ENCODE data around the gene SSUH2. TPM values are rescaled to one million over a fixed set of nuclear protein-coding genes. Genes with fewer than 3 reads are reported as not detected.
A peak's percentile ranks its signal among the peaks of the same experiment; 100 is the strongest.

SSUH2 gene
- total and polyA plus RNA-seq, 9 of the 15 experiments (the other 6 are each of a cell fraction or from before 2014, with no cell fraction given), result 0.04 to 0.17 (median 0.04) TPM; not detected in 6

- peak; percentile 73; the same call in 1 of the 2 replicates for TF ChIP-seq RUNX1 (IDR thresholded peaks at IDR 0.05; ENCODE audit: low read depth)
- peak; percentile 94 for TF ChIP-seq FOS (IDR thresholded peaks at IDR 0.05; ENCODE audit: extremely low read depth, insufficient read length)
- 0 out of 4 replicates have a peak, but pooled peaks of 1 of the 2 experiments have one; percentile 19 for TF ChIP-seq ARNT (IDR thresholded peaks at IDR 0.05)
- TF ChIP-seq SMARCA4 (IDR thresholded peaks at IDR 0.05), result peak; percentile 95
- no peak for TF ChIP-seq MTA2 (IDR thresholded peaks at IDR 0.05; ENCODE audit: low read depth)
- TF ChIP-seq IRF9 (tag; IDR thresholded peaks at IDR 0.05), result 0 out of 2 replicates have a peak, but pooled peaks have one; percentile 8
- 0 out of 2 replicates have a peak, but pooled peaks have one; percentile 25 for TF ChIP-seq PTRF (tag; IDR thresholded peaks at IDR 0.05)
- peak; percentile 87 for TF ChIP-seq MBD2 (IDR thresholded peaks at IDR 0.05; ENCODE audit: borderline replicate concordance, low read depth)
- peak; percentile 89 for TF ChIP-seq JUNB (CRISPR knock-in tag; conservative IDR thresholded peaks at IDR 0.05)
- TF ChIP-seq MBD1 (CRISPR knock-in tag; IDR thresholded peaks at IDR 0.05), result no peak
- no peak for TF ChIP-seq FOXJ3 (CRISPR knock-in tag; IDR thresholded peaks at IDR 0.05)
- peak; percentile 43 for TF ChIP-seq RBBP5 (IDR thresholded peaks at IDR 0.05; ENCODE audit: borderline replicate concordance, insufficient read depth, low read length, poor library complexity, severe bottlenecking)
- TF ChIP-seq SMAD4 (CRISPR knock-in tag; conservative IDR thresholded peaks at IDR 0.05), result no peak
- TF ChIP-seq ZNF274 (IDR thresholded peaks at IDR 0.05; ENCODE audit: borderline replicate concordance, low read depth, low read length), result no peak
- no peak for TF ChIP-seq ILK (tag; IDR thresholded peaks at IDR 0.05; ENCODE audit: borderline replicate concordance, low read depth)
- 0 out of 2 replicates have a peak, but pooled peaks have one; percentile 36 for TF ChIP-seq ERF (CRISPR knock-in tag; IDR thresholded peaks at IDR 0.05)
- TF ChIP-seq CEBPZ (IDR thresholded peaks at IDR 0.05; ENCODE audit: borderline replicate concordance, low read depth, low read length), result no peak
- TF ChIP-seq YY1 (IDR thresholded peaks at IDR 0.05; ENCODE audit: borderline replicate concordance in 1 of 3, control insufficient read depth in 1 of 3, extremely low read depth in 1 of 3, insufficient read depth in 3 of 3, insufficient read length in 1 of 3, insufficient replicate concordance in 2 of 3, low read depth in 1 of 3, low read length in 2 of 3), result peak in 1 of 3 experiments; percentile 62
These were observed 15.2 kb downstream of the SSUH2 start (continued) for GRCh38 chr3:8629151-8630021.

Measured in K562 (cell line).